H1 (cell line): ENCODE measurements around the gene SLC25A48. TPM values are rescaled to one million over a fixed set of nuclear protein-coding genes. Genes with fewer than 3 reads are reported as not detected.

Source experiments
- CTCF ChIA-PET: fragments of 300-600 bp; sonication (Branson Sonifier 250); formaldehyde crosslinking; loops from one replicate; lab custom pipeline; 2021; ENCODE audit not compliant: partially characterized antibody; lab: Charles Lee
- POLR2A ChIA-PET: fragments of 300-600 bp; sonication (Branson Sonifier 250); formaldehyde crosslinking; loops from one replicate; lab custom pipeline; 2021; ENCODE audit warnings: inconsistent platforms; ENCODE audit not compliant: partially characterized antibody; lab: Charles Lee
- DNase-seq, 2 experiments: peaks; one replicate each; pipeline versions ENCODE4 v3.0.0 to v3.0.0-alpha.2; 2010 to 2022; ENCODE audit warnings: low spot score in 2 of 2, low read depth in 1 of 2, mixed read lengths in 1 of 2
- FAIRE-seq: peaks from 2 replicates; lab custom pipeline; 2011; peaks lifted over from hg19 to GRCh38; lab: Jason Lieb, UNC
- H2AFZ ChIP-seq: 2 replicates; pipeline ENCODE4 v1.8.1; 2012; ENCODE audit warnings: low read length, inconsistent platforms
- H2AK5ac ChIP-seq: 2 replicates; pipeline ENCODE4 v1.6.1; 2013; ENCODE audit warnings: low read depth, low read length
- H2BK120ac ChIP-seq: replicated peaks from 2 replicates; pipeline ENCODE3; 2013; ENCODE audit warnings: low read depth, low read length, inconsistent platforms
- H2BK12ac ChIP-seq: 2 replicates; pipeline ENCODE4 v1.6.1; 2013; ENCODE audit warnings: low read depth, low read length
- H2BK15ac ChIP-seq: 2 replicates; pipeline ENCODE4 v1.6.1; 2013; ENCODE audit warnings: low read length
- H2BK20ac ChIP-seq: 2 replicates; pipeline ENCODE4 v1.6.1; 2013; ENCODE audit warnings: low read length
- H2BK5ac ChIP-seq: 2 replicates; pipeline ENCODE4 v1.6.1; 2013; ENCODE audit warnings: low read depth, low read length
- H3K14ac ChIP-seq: 2 replicates; pipeline ENCODE4 v1.6.1; 2013; ENCODE audit warnings: inconsistent platforms; ENCODE audit not compliant: insufficient read length
- H3K18ac ChIP-seq: 2 replicates; pipeline ENCODE4 v1.6.1; 2013; ENCODE audit warnings: low read length; ENCODE audit errors: extremely low read depth
- H3K23ac ChIP-seq: 2 replicates; pipeline ENCODE4 v1.6.1; 2013; ENCODE audit warnings: inconsistent platforms; ENCODE audit not compliant: insufficient read length
- H3K23me2 ChIP-seq: 2 replicates; pipeline ENCODE4 v1.6.1; 2013; ENCODE audit warnings: low read depth, low read length
- H3K27ac ChIP-seq: 2 replicates; pipeline ENCODE4 v1.6.1; 2011; ENCODE audit warnings: low read depth, low read length, inconsistent platforms
- H3K27me3 ChIP-seq, 4 experiments: replicated peaks in 1 of 4; 1 replicate in 1 of 4; 2 replicates in 3 of 4; pipeline versions ENCODE4 v1.6.1 to v1.8.1; 2011 to 2013; ENCODE audit warnings: low read length in 3 of 4, mild to moderate bottlenecking in 3 of 4, inconsistent platforms in 2 of 4, mixed read lengths in 2 of 4, moderate library complexity in 1 of 4; ENCODE audit not compliant: control insufficient read depth in 3 of 4, insufficient read depth in 3 of 4; ENCODE audit errors: extremely low read depth in 1 of 4
- H3K36me3 ChIP-seq, 4 experiments: 2 replicates each; pipeline versions ENCODE4 v1.6.1 to v1.8.1; 2011 to 2013; ENCODE audit warnings: mild to moderate bottlenecking in 4 of 4, low read length in 3 of 4, moderate library complexity in 2 of 4, control low read depth in 1 of 4, inconsistent platforms in 1 of 4; ENCODE audit not compliant: insufficient read depth in 4 of 4, control insufficient read depth in 2 of 4
- H3K4ac ChIP-seq: replicated peaks from 2 replicates; pipeline ENCODE3; 2013; ENCODE audit warnings: low read length, low read depth, mixed read lengths, inconsistent platforms; ENCODE audit not compliant: insufficient read length
- H3K4me1 ChIP-seq, 4 experiments: replicated peaks in 1 of 4; 1 replicate in 1 of 4; 2 replicates in 3 of 4; pipeline versions ENCODE4 v1.6.1 to v1.8.1; 2011 to 2013; ENCODE audit warnings: low read length in 3 of 4, inconsistent platforms in 2 of 4, mixed read lengths in 1 of 4; ENCODE audit not compliant: insufficient read depth in 4 of 4, control insufficient read depth in 3 of 4
- H3K4me2 ChIP-seq, 2 experiments: 2 replicates each; pipeline versions ENCODE4 v1.6.1 to v1.8.1; 2011 to 2013; ENCODE audit warnings: low read depth in 2 of 2, low read length in 2 of 2, control low read depth in 1 of 2, inconsistent platforms in 1 of 2, mild to moderate bottlenecking in 1 of 2; ENCODE audit not compliant: insufficient read depth in 1 of 2
- H3K4me3 ChIP-seq, 4 experiments: fragments of 200-600, 300-600 bp in 1 of 4; sonication (generic), shearing (Covaris generic), sonication (Bioruptor Twin) in 1 of 4; 2 replicates each; pipeline versions ENCODE4 v1.5.1 to v1.8.1; 2011 to 2016; ENCODE audit warnings: low read length in 4 of 4, low read depth in 3 of 4, control low read depth in 2 of 4, inconsistent platforms in 2 of 4, mild to moderate bottlenecking in 2 of 4, mixed read lengths in 1 of 4, moderate library complexity in 1 of 4; ENCODE audit not compliant: insufficient read depth in 2 of 4; ENCODE audit errors: extremely low read depth in 1 of 4
- H3K56ac ChIP-seq: replicated peaks from 2 replicates; pipeline ENCODE3; 2013; ENCODE audit warnings: low read depth, mild to moderate bottlenecking, mixed read lengths, low read length, inconsistent platforms; ENCODE audit not compliant: insufficient read length
- H3K79me1 ChIP-seq: 2 replicates; pipeline ENCODE4 v1.6.1; 2013; ENCODE audit warnings: low read depth, low read length, control low read depth
- H3K79me2 ChIP-seq, 2 experiments: 2 replicates each; pipeline versions ENCODE4 v1.6.1 to v1.8.1; 2012 to 2013; ENCODE audit warnings: low read length in 2 of 2, mild to moderate bottlenecking in 2 of 2, inconsistent platforms in 1 of 2; ENCODE audit not compliant: insufficient read depth in 2 of 2, control insufficient read depth in 1 of 2
- H3K9ac ChIP-seq, 4 experiments: replicated peaks in 1 of 4; 1 replicate in 1 of 4; 2 replicates in 3 of 4; pipeline versions ENCODE4 v1.6.1 to v1.8.1; 2011 to 2013; ENCODE audit warnings: low read depth in 3 of 4, low read length in 3 of 4, control low read depth in 2 of 4, mild to moderate bottlenecking in 2 of 4, moderate library complexity in 2 of 4, inconsistent platforms in 1 of 4; ENCODE audit errors: extremely low read depth in 1 of 4
- H3K9me3 ChIP-seq, 2 experiments: 2 replicates each; pipeline versions ENCODE4 v1.6.1 to v1.8.1; 2012 to 2013; ENCODE audit warnings: mild to moderate bottlenecking in 2 of 2, moderate library complexity in 2 of 2, control low read depth in 1 of 2, inconsistent platforms in 1 of 2, low read depth in 1 of 2, low read length in 1 of 2, mixed read lengths in 1 of 2; ENCODE audit not compliant: insufficient read depth in 2 of 2
- H4K20me1 ChIP-seq, 2 experiments: replicated peaks in 1 of 2; 2 replicates each; pipeline versions ENCODE3 to v1.8.1; 2011 to 2013; ENCODE audit warnings: inconsistent platforms in 2 of 2, low read length in 2 of 2, mild to moderate bottlenecking in 1 of 2; ENCODE audit not compliant: insufficient read depth in 2 of 2, control insufficient read depth in 1 of 2
- H4K5ac ChIP-seq: 2 replicates; pipeline ENCODE4 v1.6.1; 2013; ENCODE audit warnings: low read length, low read depth, mixed read lengths, inconsistent platforms; ENCODE audit not compliant: insufficient read length
- H4K8ac ChIP-seq: 2 replicates; pipeline ENCODE4 v1.8.0; 2013; ENCODE audit warnings: mild to moderate bottlenecking, moderate library complexity, low read length, inconsistent platforms; ENCODE audit not compliant: insufficient read depth; ENCODE audit errors: extremely low read depth
- H4K91ac ChIP-seq: replicated peaks from 2 replicates; pipeline ENCODE3; 2013; ENCODE audit warnings: low read length, mixed read lengths, inconsistent platforms; ENCODE audit not compliant: insufficient read length
- ASH2L ChIP-seq: fragments of 200-600, 300-600 bp; sonication (generic); IDR thresholded peaks from one replicate; pipeline ENCODE4 v1.7.1; 2017; ENCODE audit warnings: low read length
- EP300 ChIP-seq, 2 experiments: IDR thresholded peaks; 1 replicate in 1 of 2; 2 replicates in 1 of 2; pipeline ENCODE4 v1.6.1; 2011 to 2012; ENCODE audit warnings: low read depth in 2 of 2, low read length in 2 of 2, mild to moderate bottlenecking in 2 of 2, borderline replicate concordance in 1 of 2, inconsistent platforms in 1 of 2, moderate library complexity in 1 of 2
- SAP30 ChIP-seq: fragments of 300-600 bp; sonication (generic); IDR thresholded peaks from 2 replicates; pipeline ENCODE4 v1.7.1; 2012; ENCODE audit warnings: low read length, moderate library complexity, mild to moderate bottlenecking, inconsistent platforms; ENCODE audit not compliant: insufficient read depth, insufficient replicate concordance
- TBP ChIP-seq: IDR thresholded peaks from 2 replicates; pipeline ENCODE4 v1.6.1; 2011; ENCODE audit warnings: low read depth, low read length, improper control_type of control experiment
- WGBS, 2 experiments: shearing (Covaris generic) in 1 of 2; methylation state at CpG; one replicate each; pipeline versions ENCODE4 v1.1.6 to v1.1.7; 2013 to 2015; ENCODE audit warnings: low lambda C conversion rate in 2 of 2, mixed read lengths in 2 of 2, inconsistent platforms in 1 of 2, low coverage in 1 of 2, missing lambda C conversion rate in 1 of 2; ENCODE audit not compliant: insufficient replicate concordance in 2 of 2, insufficient coverage in 1 of 2, insufficient read length in 1 of 2; ENCODE audit errors: extremely low coverage in 1 of 2, missing lambda C conversion rate in 1 of 2; 5-methylcytosine and 5-hydroxymethylcytosine counted together
- polyA plus RNA-seq, 7 experiments: library from polyadenylated mRNA; depleted of rRNA in 3 of 7; stranded (reverse) in 5 of 7; unstranded in 2 of 7; fragments of >200 nt in 5 of 7; fragments of 200-250 nt in 2 of 7; gene quantifications; 1 replicate in 5 of 7; 2 replicates in 1 of 7; 4 replicates in 1 of 7; pipeline versions ENCODE4 v1.2.1 to v1.2.3, GENCODE V29; 2011 to 2013; ENCODE audit warnings: missing spikeins in 2 of 7, mixed read lengths in 2 of 7
- total RNA-seq: library from RNA; stranded (reverse); fragmentation: NEBNext Ultra II Directional; extraction: Animal tissue kit (Norgen Biotek cat#: 25700); gene quantifications from 2 replicates; pipeline ENCODE4 v1.2.1, GENCODE V29; 2021

SLC25A48 gene
- total and polyA plus RNA-seq, 2 of the 8 experiments (the other 6 are each of a cell fraction or from before 2014, with no cell fraction given), result 1.3 to 1.8 TPM

- WGBS, 2 experiments, result 94% methylated on average over 2 of the region's 2 CpGs; no CpG with 5 or more reads in 1 of the 2 experiments
- CTCF ChIA-PET, result interaction anchor here (1.2 kb wide), 1 partner anchor 17 kb away, joined by 5 read pairs; no protein-coding TSS in a partner anchor
Observed at GRCh38 chr5:135866016-135866415, 31.6 kb downstream of the SLC25A48 start.

More at GRCh38 chr5:135866016-135866415, 31.6 kb downstream of the SLC25A48 start:
- Histone ChIP-seq H2AK5ac (no peak overlapping the region), H3K14ac (no peak overlapping the region), H3K27me3 (no peaks in the 10 kb centered on the region; a peak in 1 of 7 replicates), H2BK15ac (no peak overlapping the region), H3K4ac (no peak overlapping the region), H4K8ac (no peak overlapping the region), H3K27ac (no peak overlapping the region), H3K23ac (no peak overlapping the region)
- TF ChIP-seq TBP (no peak), ASH2L (no peak), SAP30 (no peak), EP300 (IDR thresholded peaks at IDR 0.05; ENCODE audit: borderline replicate concordance in 1 of 2, low read depth in 2 of 2, low read length in 2 of 2) (no peak)
- TF ChIP-seq, all 59 proteins: peak for 0
- no peak overlapping the region for H3K4me3 ChIP-seq
- no peaks in the 10 kb centered on the region; the same call in 1 of the 2 replicates for H3K23me2 ChIP-seq
- H2BK20ac ChIP-seq, result no peak overlapping the region
- H4K91ac ChIP-seq, result no peak overlapping the region
- H3K56ac ChIP-seq, result no peak overlapping the region
- H2AFZ ChIP-seq, result no peak overlapping the region
- DNase-seq, result no peak
- H3K4me1 ChIP-seq, result no peaks in the 10 kb centered on the region
- no peak overlapping the region for H4K5ac ChIP-seq
- H3K36me3 ChIP-seq, result no peaks in the 10 kb centered on the region
- no peak overlapping the region for H2BK120ac ChIP-seq
- H3K18ac ChIP-seq, result no peak overlapping the region
- H3K79me2 ChIP-seq, result no peaks in the 10 kb centered on the region
- H3K9ac ChIP-seq, result no peak overlapping the region
- no peak overlapping the region for H2BK12ac ChIP-seq
- FAIRE-seq, result no peak
- no peaks in the 10 kb centered on the region for H4K20me1 ChIP-seq
- no peaks in the 10 kb centered on the region for H3K79me1 ChIP-seq
- POLR2A ChIA-PET, result interaction anchor here (1.1 kb wide), 1 partner anchor 10 kb away, joined by 3 read pairs; no protein-coding TSS in a partner anchor
- H3K4me2 ChIP-seq, result no peak overlapping the region
- H3K9me3 ChIP-seq, result no peaks in the 10 kb centered on the region
- H2BK5ac ChIP-seq, result no peak overlapping the region
